ENCODE results near the gene KIFC3.

The KIFC3 gene

GRCh38 chr16:57763285-57764005 is 38.8 kb downstream of the KIFC3 start:
- no peak for DNase-seq

- no peak for DNase-seq
Observed at GRCh38 chr16:57762365-57763040, 39.8 kb downstream of the KIFC3 start.

GRCh38 chr16:57761957-57762356 is 40.3 kb downstream of the KIFC3 start:
- no peak for DNase-seq

GRCh38 chr16:57761301-57761700 is 41.0 kb downstream of the KIFC3 start:
- DNase-seq, result no peak

- no peak for DNase-seq
Observed at GRCh38 chr16:57760357-57761160, 41.7 kb downstream of the KIFC3 start.

GRCh38 chr16:57759541-57760356 is 42.5 kb downstream of the KIFC3 start:
- no peak for DNase-seq

- DNase-seq, result no peak
Observed at GRCh38 chr16:57759131-57759530, 43.2 kb downstream of the KIFC3 start.

- no peak for DNase-seq
Observed at GRCh38 chr16:57758331-57759117, 43.8 kb downstream of the KIFC3 start.

GRCh38 chr16:57757883-57758282 is 44.4 kb downstream of the KIFC3 start:
- no peak for DNase-seq

GRCh38 chr16:57757326-57757786 is 44.9 kb downstream of the KIFC3 start:
- no peak for DNase-seq

GRCh38 chr16:57756424-57757325 is 45.6 kb downstream of the KIFC3 start:
- DNase-seq, result no peak

GRCh38 chr16:57755726-57756423 is 46.4 kb downstream of the KIFC3 start:
- no peak for DNase-seq

- no peak for DNase-seq
Observed at GRCh38 chr16:57755061-57755684, 47.1 kb downstream of the KIFC3 start.

GRCh38 chr16:57754354-57755060 is 47.8 kb downstream of the KIFC3 start:
- DNase-seq, result no peak

GRCh38 chr16:57753448-57754353 is 48.6 kb downstream of the KIFC3 start:
- no peak for DNase-seq

GRCh38 chr16:57752581-57753447 is 49.5 kb downstream of the KIFC3 start:
- DNase-seq, result no peak

- DNase-seq, result no peak
Observed at GRCh38 chr16:57752203-57752580, 50.1 kb downstream of the KIFC3 start.

Data from NCI-H2081 treated with DMSO at 0.1 percent for 48 hours (cell line).